Stimulated activated CD4-positive, alpha-beta T cell treated with anti-CD3 and anti-CD28 coated beads, Interleukin-4, amount 100 ng/mL, for 24 hours (primary cell): ENCODE results near the gene AARS2.

ENCODE experiments used
- DNase-seq: peaks from one replicate; pipeline ENCODE4 v3.0.0-alpha.2; 2020

The AARS2 gene

GRCh38 chr6:44260011-44260410, 53.1 kb downstream of the AARS2 start:
- no peak for DNase-seq

GRCh38 chr6:44258921-44259320, 54.2 kb downstream of the AARS2 start:
- no peak for DNase-seq

DNA sequence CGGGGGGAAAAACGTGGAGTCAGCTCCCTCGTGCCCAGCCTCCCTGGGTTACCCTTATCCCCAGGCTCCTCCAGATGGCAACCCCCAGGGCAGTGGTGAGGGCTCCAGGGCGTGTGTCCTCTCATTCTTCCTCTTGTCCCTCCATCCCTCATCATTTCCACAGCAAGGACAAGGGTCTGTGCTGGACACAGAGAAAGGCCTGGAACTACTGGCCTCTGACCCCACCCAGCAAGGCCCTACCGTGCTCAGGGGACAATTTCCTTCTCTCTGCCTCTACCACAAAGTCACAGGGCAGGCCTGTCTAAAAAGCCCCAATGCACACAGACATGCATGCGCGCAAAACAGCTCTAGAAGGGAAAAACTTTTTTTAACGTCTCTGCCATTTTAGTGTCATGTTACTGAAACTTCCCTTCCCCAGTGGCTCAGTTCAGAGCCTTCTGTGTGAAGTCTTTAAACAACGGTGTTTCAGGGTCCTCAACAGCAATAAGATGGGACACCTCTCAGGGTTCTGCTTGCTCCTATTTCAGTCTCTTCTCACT, 54.8 kb downstream of the AARS2 start:
- no peak for DNase-seq

GRCh38 chr6:44257753-44258324, 55.3 kb downstream of the AARS2 start:
- no peak for DNase-seq

DNA sequence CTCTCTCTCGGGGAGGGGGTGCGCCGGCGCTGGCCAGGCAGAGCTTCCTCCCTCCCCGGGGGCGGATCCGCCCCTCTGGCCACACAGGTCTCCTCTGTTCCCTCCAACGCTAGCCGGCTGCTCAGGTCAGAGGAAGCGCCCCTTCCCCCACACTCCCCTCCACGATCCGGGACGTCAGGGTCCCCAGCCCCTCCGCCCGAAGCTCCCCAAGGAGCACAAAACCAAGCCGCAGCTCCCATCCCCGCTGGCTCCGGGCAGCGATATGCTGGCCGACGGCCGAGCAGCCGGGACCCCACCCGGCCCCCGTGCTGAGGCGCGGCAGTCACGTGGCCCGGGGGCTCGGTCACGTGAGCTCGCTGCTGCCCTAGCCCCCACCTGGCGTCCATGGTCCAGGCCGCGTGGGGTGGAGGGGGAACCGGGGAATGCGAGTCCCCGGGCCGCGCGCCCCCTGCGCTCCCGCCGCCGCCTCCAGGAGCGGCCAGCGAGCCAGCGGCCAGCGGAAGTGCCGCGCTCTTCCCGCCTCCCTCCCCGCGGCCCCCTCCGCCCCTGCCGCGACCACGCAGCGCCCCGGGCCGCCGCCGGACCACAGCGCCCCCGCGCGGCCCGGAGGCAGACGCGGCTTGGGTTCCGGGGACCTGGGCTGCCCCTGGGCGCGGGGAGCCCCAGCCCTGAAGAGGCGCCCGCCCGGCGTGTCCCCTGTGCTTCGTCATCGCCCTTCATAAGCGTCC, 56.0 kb downstream of the AARS2 start, which contains the start of gene SLC35B2:
Gene SLC35B2 (minus strand): TSS at position 504 of the 728 bp plus-strand sequence. CDS start 118 bp downstream, at position 386.
- peak; percentile 66 for DNase-seq

DNA sequence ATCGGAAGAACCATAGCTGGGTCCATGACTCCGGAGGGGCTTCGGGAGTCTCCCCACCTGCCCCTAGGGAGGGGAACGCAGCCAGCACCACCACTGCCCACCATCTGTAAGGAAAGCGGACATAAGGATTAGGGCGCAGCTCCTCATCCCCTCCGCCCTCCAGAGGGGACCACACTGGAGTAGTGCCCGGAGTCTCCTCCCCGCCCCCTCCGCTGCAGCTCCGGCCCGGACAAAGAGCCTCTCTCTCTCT, 56.4 kb downstream of the AARS2 start:
- no peak for DNase-seq

GRCh38 chr6:44255871-44256774, 57.0 kb downstream of the AARS2 start:
- peak; percentile 30 for DNase-seq

GRCh38 chr6:44255105-44255808, 57.9 kb downstream of the AARS2 start:
- peak; percentile 47 for DNase-seq

DNA sequence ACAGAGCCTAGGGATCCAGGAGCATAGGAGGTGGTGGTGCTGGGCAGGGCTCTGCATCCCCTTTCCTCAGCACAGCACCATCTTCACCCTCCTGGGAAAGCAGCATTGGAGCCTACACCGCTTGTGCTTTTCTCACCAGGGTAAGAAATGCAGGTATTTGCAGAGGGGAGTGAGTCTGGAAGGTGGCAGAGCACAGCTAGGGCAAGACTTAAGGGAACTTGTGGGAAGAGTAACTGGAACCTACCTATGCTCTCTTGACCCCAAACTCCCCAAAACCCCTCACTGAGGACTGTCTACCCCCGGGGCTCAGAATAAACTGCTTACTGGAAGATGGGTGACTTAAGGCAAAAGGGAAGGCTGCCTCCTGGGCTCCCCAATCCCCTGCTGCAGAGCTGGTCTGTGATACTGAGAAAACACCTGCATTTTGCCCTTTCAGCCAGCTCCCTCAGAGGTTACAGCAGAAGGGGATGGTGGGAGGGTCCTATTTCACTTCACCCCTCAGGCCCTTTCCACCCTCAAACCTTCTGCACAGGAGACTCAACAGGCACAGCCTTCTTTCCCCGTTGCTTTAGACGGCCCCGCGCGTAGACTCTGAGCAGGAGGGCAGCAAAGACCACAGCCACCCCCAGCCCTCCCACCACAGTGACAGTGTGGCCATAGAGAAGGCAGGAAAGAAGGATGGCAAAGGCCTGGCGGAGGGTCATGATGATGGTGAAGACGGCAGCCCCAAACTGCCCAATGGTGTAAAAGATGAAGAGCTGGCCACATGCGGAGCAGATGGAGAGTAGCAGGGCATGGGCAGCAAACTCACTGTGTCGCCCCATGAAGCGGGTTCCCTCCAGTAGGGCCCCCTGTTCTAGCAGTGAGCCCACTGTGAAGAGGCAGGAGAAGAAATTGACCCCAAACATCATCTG, 58.7 kb downstream of the AARS2 start:
- peak; percentile 36 for DNase-seq

DNA sequence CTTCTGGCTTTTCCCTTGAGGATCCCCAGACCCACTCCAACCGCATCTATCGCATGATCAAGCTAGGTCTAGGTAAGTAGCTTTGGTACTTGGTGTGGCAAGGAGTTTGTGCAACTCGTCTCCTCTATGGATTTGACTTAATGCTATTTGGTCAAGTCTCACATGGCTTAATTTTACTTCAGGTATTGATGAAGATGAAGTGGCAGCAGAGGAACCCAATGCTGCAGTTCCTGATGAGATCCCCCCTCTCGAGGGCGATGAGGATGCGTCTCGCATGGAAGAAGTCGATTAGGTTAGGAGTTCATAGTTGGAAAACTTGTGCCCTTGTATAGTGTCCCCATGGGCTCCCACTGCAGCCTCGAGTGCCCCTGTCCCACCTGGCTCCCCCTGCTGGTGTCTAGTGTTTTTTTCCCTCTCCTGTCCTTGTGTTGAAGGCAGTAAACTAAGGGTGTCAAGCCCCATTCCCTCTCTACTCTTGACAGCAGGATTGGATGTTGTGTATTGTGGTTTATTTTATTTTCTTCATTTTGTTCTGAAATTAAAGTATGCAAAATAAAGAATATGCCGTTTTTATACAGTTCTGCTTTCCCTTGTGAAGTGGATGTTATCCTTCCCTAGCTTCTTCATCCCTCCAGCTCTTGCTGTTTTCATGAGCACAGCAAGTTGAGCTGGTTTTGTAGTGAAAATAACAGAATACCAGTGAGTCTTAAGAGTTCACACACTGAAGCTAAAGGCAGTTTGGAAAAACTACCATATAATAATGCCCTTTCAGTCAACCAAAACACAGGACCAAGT, 59.6 kb downstream of the AARS2 start:
- DNase-seq, result peak; percentile 74

GRCh38 chr6:44251576-44252524, 61.3 kb downstream of the AARS2 start:
- DNase-seq, result no peak

GRCh38 chr6:44250718-44251123, 62.4 kb downstream of the AARS2 start:
- no peak for DNase-seq

GRCh38 chr6:44250067-44250717, 63.0 kb downstream of the AARS2 start:
- DNase-seq, result no peak
